Kidney epithelial cell (primary cell): ENCODE data around the gene PCCA. TPM values are rescaled to one million over a fixed set of nuclear protein-coding genes. Genes with fewer than 3 reads are reported as not detected.

Experiments used
- DNase-seq: peaks from one replicate; pipeline ENCODE4 v3.0.0-alpha.2; 2010; ENCODE audit warnings: low read depth
- H3K27me3 ChIP-seq: 2 replicates; pipeline ENCODE4 v1.6.0; 2011; ENCODE audit warnings: low read length; ENCODE audit not compliant: control insufficient read depth, insufficient read depth
- H3K36me3 ChIP-seq: 2 replicates; pipeline ENCODE4 v1.5.1; 2011; ENCODE audit warnings: low read length; ENCODE audit not compliant: control insufficient read depth, insufficient read depth
- H3K4me3 ChIP-seq: 2 replicates; pipeline ENCODE4 v1.5.1; 2011; ENCODE audit warnings: low read depth, mild to moderate bottlenecking, control low read depth, low read length
- CTCF ChIP-seq: IDR thresholded peaks from 2 replicates; pipeline ENCODE4 v1.5.1; 2011; ENCODE audit warnings: mild to moderate bottlenecking, moderate library complexity, low read length, control low read depth, inconsistent platforms; ENCODE audit not compliant: insufficient read depth, poor library complexity, severe bottlenecking
- total RNA-seq: library from RNA; depleted of rRNA; stranded (reverse); fragments of >200 nt; gene quantifications from 2 replicates; pipeline ENCODE4 v1.2.3, GENCODE V29; 2015

The PCCA gene
- total RNA-seq, 1 donor from 2014 or later: 15.7 TPM

- Histone ChIP-seq H3K4me3 (no peak overlapping the region), H3K36me3 (no peaks in the 10 kb centered on the region)
- no peak for TF ChIP-seq CTCF
Measured at GRCh38 chr13:100495455-100495854, 406.6 kb downstream of the PCCA start.

DNA sequence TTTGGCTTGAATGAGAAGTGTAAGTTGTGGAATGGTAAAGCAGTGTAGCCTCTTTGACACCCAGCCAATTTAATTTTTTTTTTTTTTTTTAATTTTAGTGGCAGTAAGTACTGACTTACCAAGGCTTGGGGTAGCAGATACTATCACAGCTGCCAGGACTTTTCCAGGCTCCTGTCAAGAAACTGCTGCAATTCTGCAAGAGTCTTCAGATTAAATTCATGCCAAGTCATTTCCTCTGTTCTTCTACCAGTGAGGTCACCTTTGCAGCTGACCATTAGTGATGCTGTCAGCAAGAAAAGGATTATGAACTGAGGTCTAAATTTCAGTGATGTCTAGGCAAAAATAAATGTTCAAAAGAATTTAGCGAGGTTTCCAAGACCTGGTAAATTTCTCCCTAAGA lies 408.5 kb downstream of the PCCA start:
- TF ChIP-seq CTCF: no peak
- Histone ChIP-seq H3K27me3 (no peaks in the 10 kb centered on the region), H3K36me3 (no peaks in the 10 kb centered on the region), H3K4me3 (no peak overlapping the region)
- no peak for DNase-seq

More at GRCh38 chr13:100495455-100495854, 406.6 kb downstream of the PCCA start:
- no peaks in the 10 kb centered on the region for H3K27me3 ChIP-seq
- no peak for DNase-seq

GRCh38 chr13:100502446-100502845 lies 413.6 kb downstream of the PCCA start:
- no peak for DNase-seq
- H3K36me3 ChIP-seq: no peaks in the 10 kb centered on the region
- TF ChIP-seq CTCF: no peak
- no peak overlapping the region for H3K4me3 ChIP-seq
- no peaks in the 10 kb centered on the region for H3K27me3 ChIP-seq

- no peak for DNase-seq
- Histone ChIP-seq H3K4me3 (no peak overlapping the region), H3K36me3 (no peaks in the 10 kb centered on the region), H3K27me3 (no peaks in the 10 kb centered on the region)
- TF ChIP-seq CTCF: no peak
Measured at GRCh38 chr13:100503622-100504021, 414.7 kb downstream of the PCCA start.

GRCh38 chr13:100506154-100506553 lies 417.3 kb downstream of the PCCA start:
- no peaks in the 10 kb centered on the region for H3K27me3 ChIP-seq
- no peak for DNase-seq
- no peaks in the 10 kb centered on the region for H3K36me3 ChIP-seq
- TF ChIP-seq CTCF: no peak
- H3K4me3 ChIP-seq: no peak overlapping the region

GRCh38 chr13:100506600-100507422 lies 417.9 kb downstream of the PCCA start:
- Histone ChIP-seq H3K4me3 (no peak overlapping the region), H3K36me3 (no peaks in the 10 kb centered on the region), H3K27me3 (no peaks in the 10 kb centered on the region)
- DNase-seq: no peak
- no peak for TF ChIP-seq CTCF
